Renal cortical epithelial cell (primary cell): ENCODE measurements around the gene KIR2DL3. TPM values are rescaled to one million over a fixed set of nuclear protein-coding genes. Genes with fewer than 3 reads are reported as not detected.

ENCODE experiments used
- DNase-seq: peaks from one replicate; pipeline ENCODE4 v3.0.0-alpha.2; 2011; ENCODE audit warnings: low read depth
- total RNA-seq: library from RNA; depleted of rRNA; stranded (reverse); fragments of >200 nt; gene quantifications from 2 replicates; pipeline ENCODE4 v1.2.3, GENCODE V29; 2014

The KIR2DL3 gene
- total RNA-seq, 1 donor from 2014 or later: not detected

DNA sequence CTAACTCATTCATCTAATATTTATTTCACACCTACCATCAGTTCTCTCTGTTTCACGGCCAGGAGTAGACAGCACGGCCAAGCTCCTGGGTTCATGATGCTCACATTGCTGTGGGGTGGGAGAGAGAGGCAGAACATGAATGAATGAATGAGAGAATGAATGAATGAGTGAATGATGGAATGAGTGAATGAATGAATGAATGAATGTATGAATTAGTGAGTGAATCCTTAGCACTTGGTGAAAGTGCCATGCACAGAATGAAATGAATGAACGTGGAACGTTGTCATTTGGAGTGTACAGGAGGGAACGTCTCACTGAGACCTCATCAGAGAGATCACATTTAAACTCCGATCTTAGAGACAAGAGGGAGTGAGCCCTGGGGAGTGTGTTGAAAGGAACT lies 53.2 kb downstream of the KIR2DL3 start:
- no peak for DNase-seq

DNA sequence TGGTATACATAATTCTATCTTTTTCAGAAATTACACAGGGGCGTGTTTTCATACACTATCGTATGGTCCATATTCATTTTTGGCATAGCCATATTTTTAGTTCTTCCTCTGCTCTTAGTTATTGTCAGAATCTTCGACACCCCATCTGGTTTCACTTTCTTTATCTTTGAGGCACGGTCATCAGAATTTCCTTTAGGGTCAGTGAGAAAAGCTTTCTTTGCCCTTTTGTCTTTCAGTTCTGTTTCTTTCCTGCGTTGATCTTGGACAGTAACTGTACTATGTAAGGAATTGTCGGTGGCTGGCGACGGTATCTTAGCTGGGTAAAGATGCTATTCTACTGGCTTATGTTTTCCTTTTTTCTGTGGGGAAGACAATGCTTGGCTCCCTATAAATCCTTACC lies 54.5 kb downstream of the KIR2DL3 start:
- no peak for DNase-seq

DNA sequence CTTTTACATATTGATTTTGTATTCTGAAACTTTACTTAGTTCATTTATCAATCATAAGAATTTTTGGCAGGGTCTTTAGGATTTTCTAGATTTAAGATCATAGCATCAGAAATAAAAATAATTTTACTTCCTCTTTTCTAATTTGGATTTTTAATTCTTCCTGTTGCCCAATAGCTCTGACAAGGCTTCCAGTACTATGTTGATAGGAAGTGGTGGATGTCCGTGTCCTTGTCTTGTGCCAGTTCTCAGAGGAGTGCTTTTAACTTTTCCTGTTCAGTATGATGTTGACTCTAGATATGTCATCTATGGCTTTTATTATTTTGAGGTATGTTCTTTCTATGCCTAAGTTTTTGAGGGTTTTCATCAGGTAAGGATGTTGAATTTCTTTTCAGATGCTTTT lies 57.4 kb downstream of the KIR2DL3 start:
- DNase-seq: no peak

Other genes starting within 250 kb of the KIR2DL3 start
- not detected in 2 replicates for gene LAIR2, start 235.7 kb upstream of the KIR2DL3 start, total RNA-seq
- not detected in 2 replicates for gene LILRA2, start 164.7 kb upstream of the KIR2DL3 start, total RNA-seq
- not detected in 2 replicates for gene LILRA1, start 144.9 kb upstream of the KIR2DL3 start, total RNA-seq
- gene LILRB1, start 108.0 kb upstream of the KIR2DL3 start, total RNA-seq: not detected in 2 replicates
- gene LILRB4, start 75.5 kb upstream of the KIR2DL3 start, total RNA-seq: not detected in 2 replicates
- gene KIR3DL3, start 14.1 kb upstream of the KIR2DL3 start, total RNA-seq: not detected in 2 replicates
- gene KIR2DL1, start 31.3 kb downstream of the KIR2DL3 start, total RNA-seq: not detected in 2 replicates
- not detected in 2 replicates for gene KIR2DL4, start 65.1 kb downstream of the KIR2DL3 start, total RNA-seq
- not detected in 2 replicates for gene KIR3DL1, start 78.0 kb downstream of the KIR2DL3 start, total RNA-seq
- gene KIR2DS4, start 94.2 kb downstream of the KIR2DL3 start, total RNA-seq: not detected in 2 replicates
- gene KIR3DL2, start 111.9 kb downstream of the KIR2DL3 start, total RNA-seq: not detected in 2 replicates
- gene FCAR, start 135.7 kb downstream of the KIR2DL3 start, total RNA-seq: not detected in 2 replicates
- gene NCR1, start 167.6 kb downstream of the KIR2DL3 start, total RNA-seq: not detected in 2 replicates
- gene NLRP7, start 209.0 kb downstream of the KIR2DL3 start, total RNA-seq: not detected in 2 replicates
- gene NLRP2, start 227.9 kb downstream of the KIR2DL3 start, total RNA-seq: 6.3 and 15.3 TPM in 2 replicates